HepG2 (cell line): ENCODE data around the gene NEDD4L. TPM values are rescaled to one million over a fixed set of nuclear protein-coding genes. Genes with fewer than 3 reads are reported as not detected.

Source experiments
- ATAC-seq: fragments of 200-7000 bp; cut with Tn5 transposase; 3 replicates; pipeline ENCODE4 v1.9.1; 2020; ENCODE audit warnings: mild to moderate bottlenecking, moderate library complexity
- BruUV-seq: library from RNA; stranded (reverse); fragments of 400-500 nt; replicated peaks from 2 replicates; lab custom pipeline; 2021; lab: Mats Ljungman, UMichigan
- CTCF ChIA-PET: fragments of 300-600 bp; formaldehyde crosslinking; extraction: SDS; loops from one replicate; lab custom pipeline; 2021; ENCODE audit warnings: low total read pairs, inconsistent platforms, low intra/inter-chr PET ratio; lab: Yijun Ruan, JAX
- POLR2A ChIA-PET: fragments of 350-600 bp; sonication (Branson Sonifier 250); formaldehyde crosslinking; loops from one replicate; lab custom pipeline; 2020; ENCODE audit warnings: antibody characterized with exemption, inconsistent platforms; lab: Yijun Ruan, JAX
- DNase-seq: peaks from one replicate; pipeline ENCODE4 v3.0.0-alpha.2; 2015; ENCODE audit warnings: low spot score
- FAIRE-seq: peaks from 3 replicates; lab custom pipeline; 2011; peaks lifted over from hg19 to GRCh38; lab: Jason Lieb, UNC
- H2AFZ ChIP-seq: one replicate; pipeline ENCODE4 v1.6.1; 2011; ENCODE audit warnings: low read length, inconsistent platforms
- H3K27ac ChIP-seq: fragments of 300-600 bp; 3 replicates; pipeline ENCODE4 v1.8.0; 2011; ENCODE audit warnings: mixed run types, mild to moderate bottlenecking, mixed read lengths, low read length, inconsistent platforms; ENCODE audit not compliant: insufficient read depth; ENCODE audit errors: extremely low read length
- H3K27me3 ChIP-seq, 2 experiments: fragments of 200-600 bp in 1 of 2; 2 replicates in 1 of 2; 3 replicates in 1 of 2; pipeline versions ENCODE4 v1.6.0 to v1.8.0; 2011; ENCODE audit warnings: low read length in 2 of 2, mild to moderate bottlenecking in 2 of 2, moderate library complexity in 2 of 2, inconsistent platforms in 1 of 2; ENCODE audit not compliant: insufficient read depth in 2 of 2, control insufficient read depth in 1 of 2
- H3K36me3 ChIP-seq, 2 experiments: fragments of 200-600 bp in 1 of 2; replicated peaks in 1 of 2; 2 replicates in 1 of 2; 3 replicates in 1 of 2; pipeline versions ENCODE4 v1.5.1 to v1.8.0; 2011; ENCODE audit warnings: low read length in 2 of 2, inconsistent platforms in 1 of 2; ENCODE audit not compliant: insufficient read depth in 2 of 2, control insufficient read depth in 1 of 2
- H3K4me1 ChIP-seq: 2 replicates; pipeline ENCODE4 v1.5.1; 2012; ENCODE audit warnings: low read length, inconsistent platforms; ENCODE audit not compliant: insufficient read depth
- H3K4me2 ChIP-seq: 2 replicates; pipeline ENCODE4 v1.6.0; 2011; ENCODE audit warnings: low read depth, low read length, inconsistent platforms
- H3K4me3 ChIP-seq, 3 experiments: fragments of 200-600 bp in 1 of 3; sonication (generic), shearing (Covaris generic) in 1 of 3; replicated peaks in 1 of 3; 2 replicates each; pipeline ENCODE4 v1.5.1; 2011 to 2016; ENCODE audit warnings: low read length in 3 of 3, inconsistent platforms in 2 of 3, low read depth in 2 of 3, mild to moderate bottlenecking in 2 of 3, control low read depth in 1 of 3, mixed read lengths in 1 of 3; ENCODE audit not compliant: insufficient read depth in 1 of 3
- H3K79me2 ChIP-seq: one replicate; pipeline ENCODE4 v1.6.1; 2011; ENCODE audit warnings: low read length, inconsistent platforms; ENCODE audit not compliant: insufficient read depth
- H3K9ac ChIP-seq: 2 replicates; pipeline ENCODE4 v1.6.0; 2011; ENCODE audit warnings: mild to moderate bottlenecking, low read depth, low read length, inconsistent platforms; ENCODE audit not compliant: insufficient read depth
- H3K9me3 ChIP-seq: 2 replicates; pipeline ENCODE4 v1.5.1; 2012; ENCODE audit warnings: mild to moderate bottlenecking, low read length
- H4K20me1 ChIP-seq: 2 replicates; pipeline ENCODE4 v1.6.0; 2011; ENCODE audit warnings: inconsistent platforms, mild to moderate bottlenecking, low read length, moderate library complexity; ENCODE audit not compliant: insufficient read depth
- CEBPG ChIP-seq: IDR thresholded peaks from 2 replicates; pipeline ENCODE4 v1.6.1; 2016
- GTF2F1 ChIP-seq: fragments of 150-350 bp; IDR thresholded peaks from 2 replicates; pipeline ENCODE4 v1.6.1; 2014; ENCODE audit warnings: low read length
- JARID2 ChIP-seq: sonication (generic); formaldehyde crosslinking; IDR thresholded peaks from 2 replicates; pipeline ENCODE4 v1.8.1; 2023; ENCODE audit warnings: missing genetic modification reagents, inconsistent platforms; ENCODE audit not compliant: insufficient replicate concordance
- MBD4 ChIP-seq: IDR thresholded peaks from 2 replicates; pipeline ENCODE4 v1.6.1; 2012; ENCODE audit warnings: low read length, inconsistent platforms, borderline replicate concordance
- MEIS2 ChIP-seq: sonication (generic); formaldehyde crosslinking; IDR thresholded peaks from 2 replicates; pipeline ENCODE4 v1.9.0; 2021; ENCODE audit warnings: mild to moderate bottlenecking, missing genetic modification reagents
- NAIF1 ChIP-seq: sonication (generic); formaldehyde crosslinking; IDR thresholded peaks from 2 replicates; pipeline ENCODE4 v1.5.0; 2020; ENCODE audit warnings: mild to moderate bottlenecking, missing genetic modification reagents, borderline replicate concordance
- RBM39 ChIP-seq: fragments of 200-400 bp; formaldehyde crosslinking; IDR thresholded peaks from one replicate; pipeline ENCODE4 v1.6.1; 2018; ENCODE audit warnings: antibody characterized with exemption, mild to moderate bottlenecking, low read depth, low read length; ENCODE audit not compliant: poor library complexity, severe bottlenecking
- SMAD1 ChIP-seq: sonication (generic); formaldehyde crosslinking; IDR thresholded peaks from 2 replicates; pipeline ENCODE4 v1.4.0; 2020; ENCODE audit warnings: missing genetic modification reagents, low read depth, mild to moderate bottlenecking, borderline replicate concordance
- ZNF10 ChIP-seq: sonication (generic); formaldehyde crosslinking; IDR thresholded peaks from 2 replicates; pipeline ENCODE4 v1.4.0; 2020; ENCODE audit warnings: mild to moderate bottlenecking, low read depth, missing genetic modification reagents, borderline replicate concordance
- ZNF180 ChIP-seq: sonication (generic); formaldehyde crosslinking; IDR thresholded peaks from 2 replicates; pipeline ENCODE4 v1.4.0; 2020; ENCODE audit warnings: low read depth, missing genetic modification reagents, borderline replicate concordance
- ZNF264 ChIP-seq: sonication (generic); formaldehyde crosslinking; IDR thresholded peaks from 2 replicates; pipeline ENCODE4 v1.4.0; 2020; ENCODE audit warnings: missing genetic modification reagents
- ZNF629 ChIP-seq: sonication (generic); formaldehyde crosslinking; conservative IDR thresholded peaks from 2 replicates; pipeline ENCODE4 v1.5.0; 2020; ENCODE audit warnings: missing genetic modification reagents
- ZNF737 ChIP-seq: sonication (generic); formaldehyde crosslinking; IDR thresholded peaks from 2 replicates; pipeline ENCODE4 v1.5.0; 2020; ENCODE audit warnings: missing genetic modification reagents, mild to moderate bottlenecking, borderline replicate concordance
- WGBS: methylation state at CpG from one replicate; pipeline ENCODE4 v1.1.6; 2017; ENCODE audit warnings: low lambda C conversion rate; 5-methylcytosine and 5-hydroxymethylcytosine counted together
- in situ Hi-C: cut with HindIII; loops from 2 replicates; pipeline ENCODE4 v1.10.0; 2017; ENCODE audit warnings: low pct_unique_long_range_greater_than_20kb; ENCODE audit not compliant: extremely low pct_ligation_motif_present
- intact Hi-C: fragments of 100-400 bp; cut with micrococcal nuclease; formaldehyde crosslinking; loops from one replicate; pipeline ENCODE4 v1.10.0; 2022; ENCODE audit not compliant: unreplicated experiment
- polyA plus RNA-seq, 8 experiments: library from polyadenylated mRNA; depleted of rRNA in 3 of 8; stranded (reverse) in 7 of 8; unstranded in 1 of 8; fragments of >200 nt; fragmentation: Illumina TruSeq in 4 of 8; extraction: Trizol in 4 of 8; gene quantifications; 2 replicates each; pipeline versions ENCODE4 v1.2.1 to v1.2.3, GENCODE V29; 2011 to 2016; ENCODE audit warnings: low read depth in 4 of 8, missing spikeins in 1 of 8, mixed read lengths in 1 of 8; ENCODE audit not compliant: insufficient read depth in 1 of 8
- total RNA-seq, 5 experiments: library from RNA; depleted of rRNA; stranded (reverse); fragments of >200 nt; fragmentation: Illumina TruSeq; extraction: Trizol; gene quantifications; 2 replicates each; pipeline ENCODE4 v1.2.3, GENCODE V29; 2016; ENCODE audit warnings: low read depth in 1 of 5

Gene NEDD4L
- total and polyA plus RNA-seq, 2 of the 13 experiments (the other 11 are each of a cell fraction or from before 2014, with no cell fraction given), result 168 to 390 TPM

DNA sequence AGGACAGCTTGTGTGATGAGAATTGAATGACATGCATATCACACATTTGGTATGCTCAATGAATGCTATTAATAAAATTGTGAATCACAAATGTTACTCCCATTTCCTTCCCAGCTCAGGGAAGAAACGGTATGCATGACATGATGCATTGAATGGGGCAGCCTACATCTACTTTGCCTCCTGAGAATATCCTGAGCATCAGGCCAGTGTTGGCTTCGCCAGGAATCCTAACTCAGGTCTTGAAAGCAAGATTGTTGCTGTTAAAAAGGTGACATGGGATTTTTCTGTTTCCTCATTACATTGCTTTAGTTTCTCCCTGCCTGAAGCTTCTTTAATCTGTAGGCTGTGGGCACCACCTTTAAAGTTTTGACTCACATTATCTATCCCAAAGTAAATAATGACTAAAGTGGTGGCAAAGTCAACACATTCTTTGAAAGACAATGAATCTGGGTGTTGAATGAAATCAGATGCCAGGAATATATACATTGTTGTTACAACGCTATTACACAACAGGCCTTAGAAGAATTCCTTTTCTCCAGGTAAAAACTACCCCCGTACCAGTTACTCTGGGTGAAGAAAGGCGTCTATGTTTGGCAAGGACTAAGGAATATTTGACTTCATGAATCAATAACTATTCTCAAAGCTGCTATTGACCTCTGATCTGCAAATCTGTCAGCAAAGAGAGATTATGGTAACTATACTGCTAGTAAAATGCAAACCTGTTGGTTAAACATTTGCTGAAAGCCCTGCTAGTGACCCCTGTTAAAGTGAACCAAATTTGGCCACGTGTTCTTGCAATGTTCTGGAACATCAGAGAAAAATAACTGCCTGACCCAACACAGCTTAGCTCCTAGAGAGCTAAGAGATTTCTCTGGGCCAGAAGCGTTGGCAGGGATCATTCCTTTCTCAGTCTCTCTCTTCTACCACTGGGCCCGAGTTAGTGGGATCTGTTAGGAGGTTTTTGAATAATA lies 30.5 kb upstream of the NEDD4L start (continued):
- TF ChIP-seq ZNF180 (CRISPR knock-in tag), result no peak
- no peak for TF ChIP-seq ZNF737 (CRISPR knock-in tag)
- no peak for TF ChIP-seq GTF2F1
- TF ChIP-seq ZNF629 (CRISPR knock-in tag), result no peak; the same call in 1 of the 2 replicates
- TF ChIP-seq SMAD1 (CRISPR knock-in tag), result no peak
- no peak for TF ChIP-seq JARID2 (CRISPR knock-in tag)
- TF ChIP-seq NAIF1 (CRISPR knock-in tag), result peak; percentile 86; the same call in 1 of the 2 replicates

DNA sequence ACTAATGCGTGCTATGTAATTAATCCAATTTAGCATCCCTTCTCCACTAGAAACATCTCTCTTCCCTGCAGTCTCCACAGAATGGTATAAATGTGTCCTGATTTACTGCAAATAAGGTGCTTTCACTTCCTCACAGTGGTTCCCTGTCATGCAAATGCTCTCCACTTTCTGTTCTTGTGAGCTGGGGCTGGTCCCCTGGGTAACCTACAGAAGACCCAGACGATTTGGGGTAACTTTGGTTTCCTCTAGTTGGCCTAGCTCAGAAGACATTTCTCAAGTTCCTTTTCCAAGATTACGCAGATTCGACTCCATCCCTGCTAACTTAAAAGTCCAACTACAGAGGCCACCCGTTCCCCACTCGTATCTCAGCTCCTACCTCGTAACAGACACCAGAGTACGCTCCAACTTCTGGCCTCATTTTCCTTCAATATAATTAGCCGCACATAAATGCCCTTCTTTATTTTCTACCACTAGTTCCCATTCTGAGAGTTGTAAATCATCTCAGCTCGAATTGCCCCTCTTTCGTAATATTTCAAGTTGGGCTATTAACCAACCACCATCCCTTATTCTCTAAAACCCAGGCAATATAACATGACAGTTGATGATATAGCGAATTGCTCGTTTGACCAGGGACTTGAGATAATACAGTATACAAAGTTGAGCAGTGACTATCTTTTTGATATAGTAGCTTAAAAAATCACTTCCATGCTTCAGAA lies 28.8 kb upstream of the NEDD4L start:
- Histone ChIP-seq H3K9ac (no peak overlapping the region), H3K27ac (peak overlapping the region; percentile 70), H3K4me2 (no peak overlapping the region), H3K4me3 (no peak overlapping the region), H3K9me3 (peaks cover 8% of the 10 kb centered on the region), H3K36me3 (no peaks in the 10 kb centered on the region), H2AFZ (no peak overlapping the region), H3K79me2 (no peaks in the 10 kb centered on the region), H3K4me1 (peaks cover 94% of the 10 kb centered on the region), H3K27me3 (no peaks in the 10 kb centered on the region), H4K20me1 (no peaks in the 10 kb centered on the region)
- intact Hi-C loops, result no loop called here
- WGBS, result 88% methylated on average over 13 of the region's 13 CpGs
- FAIRE-seq (no peak), DNase-seq (no peak), ATAC-seq (no peak)
- in situ Hi-C loops, result loop anchor here (25.0 kb wide), 1 partner anchor 647 kb away; the partner anchor contains the start of gene MALT1
- POLR2A ChIA-PET, result no interaction called here
- no TSS peak for BruUV-seq
- CTCF ChIA-PET, result no interaction called here
- TF ChIP-seq MEIS2 (CRISPR knock-in tag), result no peak
- TF ChIP-seq CEBPG (CRISPR knock-in tag), result no peak
- no peak for TF ChIP-seq ZNF10 (CRISPR knock-in tag)
- no peak for TF ChIP-seq RBM39
- TF ChIP-seq MBD4, result no peak
- no peak for TF ChIP-seq NAIF1 (CRISPR knock-in tag)
- no peak for TF ChIP-seq ZNF264
